MCF 10A (cell line): ENCODE data around the gene GAPDHS. TPM values are rescaled to one million over a fixed set of nuclear protein-coding genes. Genes with fewer than 3 reads are reported as not detected.
A peak's percentile ranks its signal among the peaks of the same experiment; 100 is the strongest.

ENCODE experiments used
- BruUV-seq: library from RNA; stranded (reverse); fragments of 400-500 nt; replicated peaks from 2 replicates; lab custom pipeline; 2021; lab: Mats Ljungman, UMichigan
- CTCF ChIA-PET: fragments of 300-600 bp; sonication (Branson Sonifier 250); formaldehyde crosslinking; extraction: SDS; loops from one replicate; lab custom pipeline; 2021; ENCODE audit warnings: antibody characterized with exemption, inconsistent platforms; lab: Yijun Ruan, JAX
- POLR2A ChIA-PET: fragments of 300-600, 350-650 bp; sonication (Branson Sonifier 250); formaldehyde crosslinking; extraction: SDS; loops from one replicate; lab custom pipeline; 2020; ENCODE audit warnings: antibody characterized with exemption, inconsistent platforms; lab: Yijun Ruan, JAX
- DNase-seq: peaks from one replicate; pipeline ENCODE4 v3.0.0-alpha.2; 2018; ENCODE audit not compliant: unreplicated experiment
- H3K27ac Mint-ChIP-seq: one replicate; pipeline ENCODE4 v1.8.0; 2022; ENCODE audit warnings: mild to moderate bottlenecking, low read depth, mixed read lengths; ENCODE audit not compliant: unreplicated experiment
- H3K27me3 Mint-ChIP-seq: one replicate; pipeline ENCODE4 v1.8.0; 2022; ENCODE audit warnings: mixed read lengths; ENCODE audit not compliant: insufficient read depth, unreplicated experiment
- H3K36me3 Mint-ChIP-seq: one replicate; pipeline ENCODE4 v1.8.0; 2022; ENCODE audit warnings: mild to moderate bottlenecking, moderate library complexity, mixed read lengths; ENCODE audit not compliant: insufficient read depth, unreplicated experiment
- H3K4me1 Mint-ChIP-seq: one replicate; pipeline ENCODE4 v1.8.0; 2022; ENCODE audit warnings: mixed read lengths; ENCODE audit not compliant: insufficient read depth, unreplicated experiment
- H3K4me3 Mint-ChIP-seq: one replicate; pipeline ENCODE4 v1.8.0; 2022; ENCODE audit warnings: mild to moderate bottlenecking, moderate library complexity, mixed read lengths; ENCODE audit not compliant: unreplicated experiment
- H3K9me3 Mint-ChIP-seq: one replicate; pipeline ENCODE4 v1.8.0; 2022; ENCODE audit warnings: mixed read lengths; ENCODE audit not compliant: unreplicated experiment
- CTCF ChIP-seq: fragments of 200-600 bp; IDR thresholded peaks from one replicate; pipeline ENCODE4 v1.8.0; 2022; ENCODE audit warnings: antibody characterized with exemption, mild to moderate bottlenecking; ENCODE audit not compliant: unreplicated experiment
- intact Hi-C: fragments of 100-400 bp; cut with micrococcal nuclease; formaldehyde crosslinking; loops from 2 replicates; pipeline ENCODE4 v1.14.1; 2022
- total RNA-seq: library from RNA; stranded (reverse); gene quantifications from 2 replicates; pipeline ENCODE4 v1.2.3, GENCODE V29; 2022

Gene GAPDHS
- total RNA-seq, 1 experiment from 2014 or later: not detected

GRCh38 chr19:35546532-35546931 lies 13.3 kb downstream of the GAPDHS start:
- no peak for DNase-seq
- intact Hi-C loops: loop anchor here (5.0 kb wide), 1 partner anchor 81 kb away; the partner anchor contains the start of gene RBM42
- peak overlapping the region; percentile 92 for H3K27ac Mint-ChIP-seq
- no peak for TF ChIP-seq CTCF
- POLR2A ChIA-PET: interaction anchor here (1.0 to 2.0 kb wide), 2 partner anchors 9 to 66 kb away, joined by 3 to 7 read pairs; partner anchors contain the start of gene HAUS5
- H3K4me3 Mint-ChIP-seq: peak overlapping the region; percentile 89
- no peaks in the 10 kb centered on the region for H3K27me3 Mint-ChIP-seq
- H3K36me3 Mint-ChIP-seq: no peaks in the 10 kb centered on the region
- TSS peak; percentile 63 for BruUV-seq
- H3K4me1 Mint-ChIP-seq: peaks cover 34% of the 10 kb centered on the region
- CTCF ChIA-PET: interaction anchor here (0.6 to 1.0 kb wide), 2 partner anchors 36 to 73 kb away, joined by 4 read pairs; no protein-coding TSS in a partner anchor
- no peaks in the 10 kb centered on the region for H3K9me3 Mint-ChIP-seq

GRCh38 chr19:35549174-35549788 lies 16.0 kb downstream of the GAPDHS start:
- CTCF ChIA-PET: interaction anchor here (0.5 to 3.4 kb wide), 46 partner anchors 9 to 591 kb away, joined by 3 to 30 read pairs (median 4); partner anchors contain the start of genes ATP4A, COX6B1 and HAUS5
- peak; percentile 58 for TF ChIP-seq CTCF
- Mint-ChIP-seq H3K27ac (peak overlapping the region; percentile 31), H3K36me3 (no peaks in the 10 kb centered on the region), H3K9me3 (no peaks in the 10 kb centered on the region), H3K4me1 (peaks cover 29% of the 10 kb centered on the region), H3K27me3 (no peaks in the 10 kb centered on the region), H3K4me3 (no peak overlapping the region)
- BruUV-seq: no TSS peak
- intact Hi-C loops: loop anchor here (1.0 to 5.0 kb wide), 2 partner anchors 78 to 168 kb away; partner anchors contain the start of gene RBM42
- DNase-seq: peak; percentile 93
- POLR2A ChIA-PET: interaction anchor here (1.3 kb wide), 1 partner anchor 63 kb away, joined by 3 read pairs; the partner anchor contains the start of gene HAUS5

- ChIA-PET CTCF (interaction anchor here (0.5 to 3.4 kb wide), 20 partner anchors 10 to 592 kb away, joined by 3 to 30 read pairs (median 4); partner anchors contain the start of genes ATP4A, COX6B1 and HAUS5), POLR2A (interaction anchor here (1.0 to 1.3 kb wide), 2 partner anchors 62 to 162 kb away, joined by 3 read pairs; partner anchors contain the start of gene HAUS5)
- no peaks in the 10 kb centered on the region for H3K27me3 Mint-ChIP-seq
- peaks cover 25% of the 10 kb centered on the region for H3K4me1 Mint-ChIP-seq
- no peak overlapping the region for H3K27ac Mint-ChIP-seq
- no TSS peak for BruUV-seq
- intact Hi-C loops: loop anchor here (1.0 to 5.0 kb wide), 2 partner anchors 77 to 167 kb away; partner anchors contain the start of gene RBM42
- no peak overlapping the region for H3K4me3 Mint-ChIP-seq
- no peaks in the 10 kb centered on the region for H3K36me3 Mint-ChIP-seq
- DNase-seq: no peak
- TF ChIP-seq CTCF: no peak
- no peaks in the 10 kb centered on the region for H3K9me3 Mint-ChIP-seq
Measured at GRCh38 chr19:35549879-35550523, 16.7 kb downstream of the GAPDHS start.
